Ishikawa (cell line): Measurements from ENCODE around the gene CPD.
A peak's percentile ranks its signal among the peaks of the same experiment; 100 is the strongest.

Experiments used
- CEBPB ChIP-seq: IDR thresholded peaks from 2 replicates; pipeline ENCODE4 v1.6.1; 2012
- CREB1 ChIP-seq: IDR thresholded peaks from 2 replicates; pipeline ENCODE4 v1.6.1; 2012; ENCODE audit warnings: low read depth
- EGR1 ChIP-seq: IDR thresholded peaks from 2 replicates; pipeline ENCODE4 v1.6.1; 2012
- EP300 ChIP-seq: IDR thresholded peaks from 2 replicates; pipeline ENCODE4 v1.6.1; 2012; ENCODE audit warnings: borderline replicate concordance
- FOXM1 ChIP-seq: IDR thresholded peaks from 2 replicates; pipeline ENCODE4 v1.6.1; 2012; ENCODE audit warnings: low read depth, borderline replicate concordance
- MAX ChIP-seq: IDR thresholded peaks from 2 replicates; pipeline ENCODE4 v1.6.1; 2012
- NFIC ChIP-seq: IDR thresholded peaks from 2 replicates; pipeline ENCODE4 v1.6.1; 2012
- RAD21 ChIP-seq: IDR thresholded peaks from 2 replicates; pipeline ENCODE4 v1.6.1; 2012; ENCODE audit warnings: low read depth
- REST ChIP-seq: IDR thresholded peaks from 2 replicates; pipeline ENCODE4 v1.6.1; 2012; ENCODE audit warnings: low read depth, mild to moderate bottlenecking
- TAF1 ChIP-seq: IDR thresholded peaks from 2 replicates; pipeline ENCODE4 v1.6.1; 2012; ENCODE audit warnings: low read depth, mild to moderate bottlenecking
- TCF12 ChIP-seq: IDR thresholded peaks from 2 replicates; pipeline ENCODE4 v1.6.1; 2012; ENCODE audit warnings: low read depth
- TEAD4 ChIP-seq: IDR thresholded peaks from 2 replicates; pipeline ENCODE4 v1.6.1; 2012
- USF1 ChIP-seq: IDR thresholded peaks from 2 replicates; pipeline ENCODE4 v1.6.1; 2012
- YY1 ChIP-seq: IDR thresholded peaks from 2 replicates; pipeline ENCODE4 v1.6.1; 2012; ENCODE audit warnings: low read depth
- ZBTB7A ChIP-seq: IDR thresholded peaks from 2 replicates; pipeline ENCODE4 v1.6.1; 2012; ENCODE audit warnings: low read depth

CPD gene

DNA sequence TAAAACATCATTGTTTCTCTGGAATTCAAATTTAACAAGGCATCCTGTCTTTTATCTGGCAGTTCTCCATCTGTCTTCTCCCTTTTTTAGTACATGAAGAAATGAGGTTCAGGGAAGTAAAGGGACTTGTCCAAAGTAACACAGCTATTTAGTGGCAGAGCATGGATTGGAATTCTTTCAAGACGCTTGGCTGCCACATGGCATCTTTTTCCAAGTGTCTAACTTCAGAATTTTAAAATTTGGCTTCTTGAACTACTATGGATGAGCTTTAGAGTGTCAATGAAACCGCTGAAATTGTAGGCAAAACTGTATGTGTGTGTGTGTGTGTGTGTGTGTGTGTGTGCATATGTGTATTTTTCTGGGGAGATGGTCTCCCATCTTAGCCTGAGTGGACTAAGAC is 39.6 kb upstream of the CPD start:
- TF ChIP-seq USF1: no peak
- no peak for TF ChIP-seq TAF1
- TF ChIP-seq FOXM1: no peak
- no peak for TF ChIP-seq TEAD4
- no peak for TF ChIP-seq ZBTB7A
- no peak for TF ChIP-seq EP300
- TF ChIP-seq MAX: no peak
- no peak for TF ChIP-seq RAD21
- TF ChIP-seq EGR1: no peak

- TF ChIP-seq NFIC (no peak), CEBPB (no peak), TCF12 (no peak), REST (no peak), YY1 (no peak), TEAD4 (no peak), FOXM1 (no peak), EGR1 (no peak), MAX (no peak), USF1 (no peak), EP300 (no peak)
Observed at GRCh38 chr17:30340801-30341356, 37.8 kb upstream of the CPD start.

DNA sequence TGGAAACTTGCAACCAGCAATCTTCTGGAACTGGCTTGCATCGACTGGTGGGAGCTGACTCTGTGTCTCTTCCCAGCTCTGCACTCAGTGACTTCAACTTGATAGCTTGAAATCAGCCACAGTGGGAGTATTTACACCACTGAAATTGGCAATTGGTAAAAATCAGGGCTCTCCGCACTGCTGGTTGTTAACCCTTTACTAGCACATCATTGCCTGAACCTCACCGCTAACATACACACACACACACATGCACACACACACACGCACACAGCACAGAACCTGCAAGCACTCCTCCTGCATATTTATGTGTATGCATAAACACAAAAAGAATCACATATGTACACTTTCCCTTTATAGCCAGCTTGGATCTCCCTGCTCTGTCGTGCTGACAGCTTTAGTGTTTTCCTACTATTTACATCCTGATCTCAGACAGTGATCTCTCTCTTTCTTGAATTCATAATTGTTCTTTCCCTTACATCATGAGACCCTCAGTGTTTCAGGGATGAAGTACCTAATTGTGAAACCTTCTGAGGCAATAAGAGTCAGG is 37.0 kb upstream of the CPD start:
- TF ChIP-seq YY1 (no peak), TCF12 (no peak), EP300 (no peak), EGR1 (no peak), FOXM1 (no peak), RAD21 (no peak), CREB1 (no peak)

GRCh38 chr17:30343796-30344195 is 34.9 kb upstream of the CPD start:
- TF ChIP-seq RAD21 (no peak), CEBPB (no peak), TAF1 (no peak), NFIC (no peak), USF1 (no peak), REST (no peak), MAX (no peak), CREB1 (no peak)

DNA sequence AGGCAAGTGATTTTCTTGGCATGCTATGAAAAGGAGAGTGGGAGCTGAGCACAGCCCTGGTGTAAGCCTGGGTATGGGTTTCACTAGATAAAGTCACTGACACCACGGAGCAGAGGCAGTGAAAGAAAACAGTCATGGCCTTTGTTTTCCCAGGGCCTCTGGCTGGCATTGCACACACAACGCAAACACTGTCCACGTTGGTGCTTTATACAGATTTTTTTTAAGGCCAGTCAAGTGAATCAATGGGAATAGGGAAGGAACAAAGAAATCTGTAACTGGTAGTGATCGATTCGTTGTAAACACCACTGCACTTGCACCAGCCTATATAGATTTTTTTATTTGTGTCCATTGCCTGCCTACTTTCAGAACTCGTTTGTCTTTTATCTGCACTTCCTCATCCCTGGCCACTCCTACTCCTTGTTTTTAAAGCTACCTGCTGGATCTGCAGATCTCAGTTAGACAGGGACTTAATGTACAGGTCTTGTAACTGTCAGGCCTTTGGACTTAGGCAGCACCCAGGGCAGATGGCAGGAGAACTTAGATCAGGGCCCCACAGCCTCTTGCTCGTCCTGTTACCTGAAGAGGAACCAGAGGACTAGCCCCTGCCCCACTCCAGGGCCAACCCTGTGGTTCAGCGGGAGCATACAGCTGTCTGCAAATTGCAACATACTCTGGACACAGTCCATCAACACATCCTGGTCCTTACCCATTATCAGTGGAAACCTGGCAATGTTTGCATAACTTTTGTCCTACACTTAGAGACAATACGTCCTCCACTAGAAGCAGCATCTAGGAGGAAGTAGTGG is 34.2 kb upstream of the CPD start:
- TF ChIP-seq TEAD4 (no peak), EGR1 (no peak), YY1 (no peak), ZBTB7A (no peak), EP300 (no peak), CEBPB (peak; percentile 56)

DNA sequence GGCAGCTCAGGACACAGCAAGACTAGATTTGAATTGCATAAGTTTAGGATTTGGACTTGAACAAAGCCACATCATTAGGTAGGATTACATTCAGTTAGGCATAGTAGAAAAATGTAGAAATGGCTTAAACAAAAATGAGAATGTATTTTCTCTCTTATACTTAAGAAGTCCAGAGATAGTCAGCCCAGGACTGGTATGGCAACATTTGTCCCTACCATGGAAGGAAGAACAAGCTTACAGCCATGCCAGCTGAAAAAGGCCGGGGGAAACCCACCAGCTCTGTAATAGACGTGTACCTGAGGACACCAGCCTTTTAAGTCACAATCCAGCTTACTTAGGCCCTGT is 33.7 kb upstream of the CPD start:
- TF ChIP-seq CREB1 (no peak), MAX (no peak), NFIC (no peak), TEAD4 (no peak), RAD21 (no peak), FOXM1 (no peak), EGR1 (no peak), ZBTB7A (no peak), REST (no peak), CEBPB (no peak), USF1 (no peak), TAF1 (no peak), EP300 (no peak), TCF12 (no peak), YY1 (no peak)
